Brain pericyte (primary cell): Measurements from ENCODE around the gene TSPAN31.

Experiments
- DNase-seq: peaks from one replicate; pipeline ENCODE4 v3.0.0-alpha.2; 2012; ENCODE audit warnings: low read depth, low spot score

The TSPAN31 gene

GRCh38 chr12:57735198-57735855 is 9.5 kb upstream of the TSPAN31 start:
- no peak for DNase-seq

GRCh38 chr12:57735952-57736740 is 8.7 kb upstream of the TSPAN31 start:
- no peak for DNase-seq

- no peak for DNase-seq
Measured at GRCh38 chr12:57736741-57737466, 7.9 kb upstream of the TSPAN31 start.

GRCh38 chr12:57737467-57738460 is 7.1 kb upstream of the TSPAN31 start:
- DNase-seq, result no peak

- DNase-seq, result no peak
Measured at GRCh38 chr12:57738661-57739237, 6.1 kb upstream of the TSPAN31 start, which contains the start of gene AGAP2. TSS of gene AGAP2 (minus strand) at chr12:57738742. CDS start at chr12:57738246, 496 bp downstream.

- DNase-seq, result no peak
Measured at GRCh38 chr12:57739387-57739786, 5.5 kb upstream of the TSPAN31 start.

- no peak for DNase-seq
Measured at GRCh38 chr12:57739914-57740538, 4.8 kb upstream of the TSPAN31 start.

- DNase-seq, result no peak
Measured at GRCh38 chr12:57740656-57741412, 4.0 kb upstream of the TSPAN31 start.

- DNase-seq, result no peak
Measured at GRCh38 chr12:57741413-57741789, 3.4 kb upstream of the TSPAN31 start.

- no peak for DNase-seq
Measured at GRCh38 chr12:57741844-57742738, 2.7 kb upstream of the TSPAN31 start.

- DNase-seq, result no peak
Measured at GRCh38 chr12:57743769-57744168, 1.1 kb upstream of the TSPAN31 start.

- no peak for DNase-seq
Measured at GRCh38 chr12:57744194-57744776, 554 bp upstream of the TSPAN31 start.

- DNase-seq, result no peak
Measured at GRCh38 chr12:57745485-57745881, 644 bp downstream of the TSPAN31 start.

GRCh38 chr12:57746025-57746424 is 1.2 kb downstream of the TSPAN31 start:
- DNase-seq, result no peak

- no peak for DNase-seq
Measured at GRCh38 chr12:57749061-57749460, 4.2 kb downstream of the TSPAN31 start.

- no peak for DNase-seq
Measured at GRCh38 chr12:57750561-57751431, 6.0 kb downstream of the TSPAN31 start.

- DNase-seq, result no peak
Measured at GRCh38 chr12:57751432-57751787, 6.6 kb downstream of the TSPAN31 start.
